RWPE1 (cell line): Measurements from ENCODE around the gene HOXB8.

Source experiments
- CTCF ChIA-PET: fragments of 350-600 bp; sonication (Branson Sonifier 250); formaldehyde crosslinking; extraction: SDS; loops from one replicate; lab custom pipeline; 2021; lab: Yijun Ruan, JAX
- POLR2A ChIA-PET: fragments of 400-600 bp; formaldehyde crosslinking; extraction: SDS; loops from one replicate; lab custom pipeline; 2020; ENCODE audit warnings: antibody characterized with exemption; ENCODE audit not compliant: low non-redundant PET; lab: Yijun Ruan, JAX
- DNase-seq: peaks from one replicate; pipeline ENCODE4 v3.0.0; 2012; ENCODE audit warnings: low spot score
- H3K27ac ChIP-seq: fragments of 450-650 bp; 2 replicates; pipeline ENCODE4 v1.5.1; 2017
- CTCF ChIP-seq: fragments of 450-650 bp; conservative IDR thresholded peaks from 2 replicates; pipeline ENCODE4 v1.5.1; 2017; ENCODE audit warnings: low read depth, mild to moderate bottlenecking

The HOXB8 gene

GRCh38 chr17:48603959-48604769 is 10.9 kb downstream of the HOXB8 start:
- CTCF ChIA-PET, result interaction anchor here (0.7 kb wide), 1 partner anchor 400 kb away, joined by 3 read pairs; no protein-coding TSS in a partner anchor
- no peak for TF ChIP-seq CTCF
- H3K27ac ChIP-seq, result peak overlapping the region; percentile 97
- POLR2A ChIA-PET, result no interaction called here
- DNase-seq, result no peak

- TF ChIP-seq CTCF, result no peak
- H3K27ac ChIP-seq, result no peak overlapping the region
- ChIA-PET POLR2A (no interaction called here), CTCF (interaction anchor here (0.6 to 1.4 kb wide), 5 partner anchors 9 to 266 kb away, joined by 4 to 7 read pairs (median 4); no protein-coding TSS in a partner anchor)
- no peak for DNase-seq
Measured at GRCh38 chr17:48601539-48602425, 13.3 kb downstream of the HOXB8 start.

GRCh38 chr17:48601207-48601538 is 13.9 kb downstream of the HOXB8 start:
- DNase-seq, result no peak
- no peak overlapping the region for H3K27ac ChIP-seq
- TF ChIP-seq CTCF, result no peak
- ChIA-PET POLR2A (no interaction called here), CTCF (interaction anchor here (0.8 to 1.4 kb wide), 3 partner anchors 9 to 265 kb away, joined by 3 to 4 read pairs (median 4); no protein-coding TSS in a partner anchor)

- no peak for DNase-seq
- H3K27ac ChIP-seq, result no peak overlapping the region
- POLR2A ChIA-PET, result no interaction called here
- TF ChIP-seq CTCF, result no peak
- CTCF ChIA-PET, result interaction anchor here (0.8 to 1.4 kb wide), 3 partner anchors 9 to 264 kb away, joined by 3 to 4 read pairs (median 4); no protein-coding TSS in a partner anchor
Measured at GRCh38 chr17:48600244-48601098, 14.6 kb downstream of the HOXB8 start.

GRCh38 chr17:48599354-48599753 is 15.7 kb downstream of the HOXB8 start:
- ChIA-PET POLR2A (no interaction called here), CTCF (interaction anchor here (0.9 kb wide), 1 partner anchor 20 kb away, joined by 3 read pairs; no protein-coding TSS in a partner anchor)
- no peak for TF ChIP-seq CTCF
- DNase-seq, result no peak
- H3K27ac ChIP-seq, result no peak overlapping the region
